ENCODE measurements around the gene PSMD1.

DNA sequence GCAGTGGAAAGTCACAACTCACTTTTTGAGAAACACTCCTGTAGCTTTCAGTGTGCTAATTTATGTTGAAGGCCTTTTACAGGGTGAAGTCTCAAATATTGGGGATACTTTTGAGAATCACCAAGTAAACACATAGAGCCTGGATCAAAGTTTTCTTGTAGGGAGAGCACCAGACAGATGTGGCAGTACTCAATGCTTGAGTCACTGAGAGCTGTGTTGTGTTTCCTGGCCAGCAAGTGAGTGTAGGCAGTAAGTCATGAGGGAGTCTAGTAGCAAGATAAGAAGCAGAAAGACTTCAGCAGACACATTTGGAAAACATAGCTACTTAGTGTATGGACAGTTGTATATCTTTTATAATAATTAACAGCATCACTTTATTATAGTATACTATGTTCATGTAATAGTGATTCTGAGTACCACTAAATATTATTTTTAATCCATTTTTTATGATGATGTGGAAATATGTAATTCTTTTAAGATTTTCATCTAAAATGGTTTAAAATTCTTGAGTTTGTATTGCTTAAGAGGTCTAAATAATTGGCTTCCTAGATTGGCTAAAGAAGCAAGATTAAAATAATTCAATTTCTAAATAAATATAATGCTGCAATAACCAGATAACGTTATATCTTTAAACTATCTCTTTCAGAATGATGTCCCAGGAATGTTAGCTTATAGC is 12.8 kb downstream of the PSMD1 start:
- TF ChIP-seq, protein P1, sequence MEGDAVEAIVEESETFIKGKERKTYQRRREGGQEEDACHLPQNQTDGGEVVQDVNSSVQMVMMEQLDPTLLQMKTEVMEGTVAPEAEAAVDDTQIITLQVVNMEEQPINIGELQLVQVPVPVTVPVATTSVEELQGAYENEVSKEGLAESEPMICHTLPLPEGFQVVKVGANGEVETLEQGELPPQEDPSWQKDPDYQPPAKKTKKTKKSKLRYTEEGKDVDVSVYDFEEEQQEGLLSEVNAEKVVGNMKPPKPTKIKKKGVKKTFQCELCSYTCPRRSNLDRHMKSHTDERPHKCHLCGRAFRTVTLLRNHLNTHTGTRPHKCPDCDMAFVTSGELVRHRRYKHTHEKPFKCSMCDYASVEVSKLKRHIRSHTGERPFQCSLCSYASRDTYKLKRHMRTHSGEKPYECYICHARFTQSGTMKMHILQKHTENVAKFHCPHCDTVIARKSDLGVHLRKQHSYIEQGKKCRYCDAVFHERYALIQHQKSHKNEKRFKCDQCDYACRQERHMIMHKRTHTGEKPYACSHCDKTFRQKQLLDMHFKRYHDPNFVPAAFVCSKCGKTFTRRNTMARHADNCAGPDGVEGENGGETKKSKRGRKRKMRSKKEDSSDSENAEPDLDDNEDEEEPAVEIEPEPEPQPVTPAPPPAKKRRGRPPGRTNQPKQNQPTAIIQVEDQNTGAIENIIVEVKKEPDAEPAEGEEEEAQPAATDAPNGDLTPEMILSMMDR (IDR thresholded peaks at IDR 0.05; ENCODE audit: low read depth, low read length, poor library complexity, severe bottlenecking) = no peak
- TF ChIP-seq EZH2phosphoT487 (IDR thresholded peaks at IDR 0.05; ENCODE audit: borderline replicate concordance, low read length) = no peak
